A549 (cell line): ENCODE measurements around the gene PGS1. TPM values are rescaled to one million over a fixed set of nuclear protein-coding genes. Genes with fewer than 3 reads are reported as not detected.
A peak's percentile ranks its signal among the peaks of the same experiment; 100 is the strongest.

ENCODE experiments used
- ATAC-seq, 2 experiments: fragments of 200-7000 bp in 1 of 2; fragments of >200 bp in 1 of 2; cut with Nextera tagmentation in 1 of 2; cut with Tn5 transposase in 1 of 2; 3 replicates each; pipeline versions ENCODE4 v1.8.0 to v1.9.1; 2018 to 2020; ENCODE audit warnings: mild to moderate bottlenecking in 1 of 2, moderate library complexity in 1 of 2
- CTCF ChIA-PET: fragments of 300-600 bp; sonication (Branson Sonifier 250); formaldehyde crosslinking; extraction: SDS; loops from one replicate; lab custom pipeline; 2021; ENCODE audit warnings: antibody characterized with exemption, inconsistent platforms; lab: Yijun Ruan, JAX
- POLR2A ChIA-PET: fragments of 350-600 bp; formaldehyde crosslinking; extraction: SDS; loops from one replicate; lab custom pipeline; 2021; ENCODE audit warnings: antibody characterized with exemption, inconsistent platforms; lab: Yijun Ruan, JAX
- DNase-seq, 2 experiments: peaks; one replicate each; pipeline versions ENCODE4 v3.0.0 to v3.0.0-alpha.2; 2011 to 2016; ENCODE audit warnings: low read depth in 1 of 2, low spot score in 1 of 2
- FAIRE-seq: peaks from 2 replicates; lab custom pipeline; 2011; peaks lifted over from hg19 to GRCh38; lab: Jason Lieb, UNC
- H3K27ac ChIP-seq, 2 experiments: fragments of >200 bp; sonication (Bioruptor Twin); formaldehyde crosslinking; 3 replicates each; pipeline ENCODE4 v1.5.1; 2016 to 2017
- H3K4me1 ChIP-seq: fragments of >200 bp; sonication (Bioruptor Twin); formaldehyde crosslinking; 3 replicates; pipeline ENCODE4 v1.6.1; 2016
- H3K4me2 ChIP-seq: fragments of >200 bp; sonication (Bioruptor Twin); formaldehyde crosslinking; 3 replicates; pipeline ENCODE4 v1.6.1; 2016
- H3K4me3 ChIP-seq: fragments of >200 bp; sonication (Bioruptor Twin); formaldehyde crosslinking; 3 replicates; pipeline ENCODE4 v1.5.1; 2016
- H3K9me3 ChIP-seq: fragments of >200 bp; sonication (Bioruptor Twin); formaldehyde crosslinking; 3 replicates; pipeline ENCODE4 v1.6.1; 2016
- CBX8 ChIP-seq: fragments of 200-600 bp; sonication (generic); IDR thresholded peaks from 2 replicates; pipeline ENCODE4 v1.6.1; 2016
- CEBPB ChIP-seq, 2 experiments: fragments of >200 bp in 1 of 2; sonication (Bioruptor Twin) in 1 of 2; formaldehyde crosslinking in 1 of 2; IDR thresholded peaks; 2 replicates each; pipeline ENCODE4 v1.6.1; 2012 to 2016
- CHD2 ChIP-seq: fragments of 150-350 bp; IDR thresholded peaks from 2 replicates; pipeline ENCODE4 v1.6.1; 2014; ENCODE audit warnings: low read length; ENCODE audit not compliant: partially characterized antibody
- EHMT2 ChIP-seq: fragments of 200-600 bp; sonication (generic); IDR thresholded peaks from 2 replicates; pipeline ENCODE4 v1.6.1; 2016; ENCODE audit warnings: antibody characterized with exemption, low read depth, mild to moderate bottlenecking, moderate library complexity
- EP300 ChIP-seq, 2 experiments: fragments of >200 bp; sonication (Bioruptor Twin); formaldehyde crosslinking; IDR thresholded peaks; 2 replicates in 1 of 2; 3 replicates in 1 of 2; pipeline ENCODE4 v1.6.1; 2016 to 2017
- FOSL2 ChIP-seq, 2 experiments: fragments of 450-650 bp in 1 of 2; fragments of >200 bp in 1 of 2; sonication (Bioruptor Twin) in 1 of 2; formaldehyde crosslinking; IDR thresholded peaks; 2 replicates each; pipeline versions ENCODE4 v1.5.0 to v1.6.1; 2016 to 2020; ENCODE audit warnings: mild to moderate bottlenecking in 1 of 2, moderate library complexity in 1 of 2
- HDAC2 ChIP-seq: fragments of 200-600 bp; sonication (generic); IDR thresholded peaks from 2 replicates; pipeline ENCODE4 v1.6.1; 2016
- HOXA7 ChIP-seq: fragments of 250-450 bp; sonication (Bioruptor Pico); IDR thresholded peaks from 2 replicates; pipeline ENCODE4 v1.5.0; 2020; ENCODE audit warnings: mild to moderate bottlenecking, moderate library complexity
- HOXB13 ChIP-seq: fragments of 250-450 bp; sonication (Bioruptor Pico); IDR thresholded peaks from 2 replicates; pipeline ENCODE4 v1.5.0; 2020; ENCODE audit warnings: low read depth, mild to moderate bottlenecking, moderate library complexity
- MAFK ChIP-seq: fragments of 450-650 bp; IDR thresholded peaks from 2 replicates; pipeline ENCODE4 v1.6.1; 2014; ENCODE audit not compliant: partially characterized antibody
- PBX3 ChIP-seq: IDR thresholded peaks from 2 replicates; pipeline ENCODE4 v1.6.1; 2012
- RAD21 ChIP-seq, 2 experiments: fragments of >200 bp in 1 of 2; sonication (Bioruptor Twin) in 1 of 2; formaldehyde crosslinking in 1 of 2; IDR thresholded peaks in 1 of 2; conservative IDR thresholded peaks in 1 of 2; 2 replicates in 1 of 2; 3 replicates in 1 of 2; pipeline ENCODE4 v1.6.1; 2012 to 2018; ENCODE audit warnings: inconsistent platforms in 1 of 2
- SREBF2 ChIP-seq: fragments of 450-650 bp; IDR thresholded peaks from 2 replicates; pipeline ENCODE4 v1.6.1; 2014; ENCODE audit warnings: mild to moderate bottlenecking, moderate library complexity
- ZNF302 ChIP-seq: fragments of 250-450 bp; sonication (Bioruptor Pico); IDR thresholded peaks from 2 replicates; pipeline ENCODE4 v1.9.0; 2021; ENCODE audit warnings: inconsistent platforms, mild to moderate bottlenecking, moderate library complexity
- WGBS: methylation state at CpG from one replicate; pipeline ENCODE4 v1.1.6; 2017; ENCODE audit errors: missing lambda C conversion rate; 5-methylcytosine and 5-hydroxymethylcytosine counted together
- polyA plus RNA-seq, 4 experiments: library from polyadenylated mRNA; depleted of rRNA in 3 of 4; stranded (reverse); fragments of >200 nt; fragmentation: RNase III in 1 of 4; extraction: RNeasy Plus Mini Kit Qiagen cat#74134 plus additional on column Dnase treatment in 1 of 4; gene quantifications; 2 replicates in 3 of 4; 3 replicates in 1 of 4; pipeline ENCODE4 v1.2.3, GENCODE V29; 2011 to 2017
- TF ChIP-seq, protein P1 (sequence below): fragments of 250-450 bp; sonication (Bioruptor Pico); IDR thresholded peaks from 2 replicates; pipeline ENCODE4 v1.5.0; 2021; ENCODE audit warnings: mild to moderate bottlenecking, moderate library complexity, borderline replicate concordance
- TF ChIP-seq, protein P2 (sequence below): fragments of 450-650 bp; IDR thresholded peaks from 2 replicates; pipeline ENCODE4 v1.6.1; 2014; ENCODE audit warnings: antibody characterized with exemption
- TF ChIP-seq, protein P3 (sequence below): fragments of 200-600 bp; sonication (generic); IDR thresholded peaks from 2 replicates; pipeline ENCODE4 v1.6.1; 2016; ENCODE audit warnings: antibody characterized with exemption, mild to moderate bottlenecking, moderate library complexity
- TF ChIP-seq, protein P4 (sequence below): fragments of 250-450 bp; sonication (Bioruptor Pico); IDR thresholded peaks from 2 replicates; pipeline ENCODE4 v1.5.0; 2020; ENCODE audit warnings: low read depth, mild to moderate bottlenecking, moderate library complexity

The PGS1 gene
- polyA plus RNA-seq, 2 of the 4 experiments (the other 2 are of a cell fraction): 23.7 to 29.5 TPM

GRCh38 chr17:78438271-78438691 is 59.8 kb downstream of the PGS1 start:
- TF ChIP-seq, protein P1, sequence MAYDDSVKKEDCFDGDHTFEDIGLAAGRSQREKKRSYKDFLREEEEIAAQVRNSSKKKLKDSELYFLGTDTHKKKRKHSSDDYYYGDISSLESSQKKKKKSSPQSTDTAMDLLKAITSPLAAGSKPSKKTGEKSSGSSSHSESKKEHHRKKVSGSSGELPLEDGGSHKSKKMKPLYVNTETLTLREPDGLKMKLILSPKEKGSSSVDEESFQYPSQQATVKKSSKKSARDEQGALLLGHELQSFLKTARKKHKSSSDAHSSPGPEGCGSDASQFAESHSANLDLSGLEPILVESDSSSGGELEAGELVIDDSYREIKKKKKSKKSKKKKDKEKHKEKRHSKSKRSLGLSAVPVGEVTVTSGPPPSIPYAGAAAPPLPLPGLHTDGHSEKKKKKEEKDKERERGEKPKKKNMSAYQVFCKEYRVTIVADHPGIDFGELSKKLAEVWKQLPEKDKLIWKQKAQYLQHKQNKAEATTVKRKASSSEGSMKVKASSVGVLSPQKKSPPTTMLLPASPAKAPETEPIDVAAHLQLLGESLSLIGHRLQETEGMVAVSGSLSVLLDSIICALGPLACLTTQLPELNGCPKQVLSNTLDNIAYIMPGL (CRISPR knock-in tag): no peak
- TF ChIP-seq HDAC2 (no peak), EP300 (IDR thresholded peaks at IDR 0.05) (no peak), SREBF2 (no peak), HOXA7 (no peak), PBX3 (no peak), EHMT2 (no peak), CEBPB (IDR thresholded peaks at IDR 0.05) (no peak), ZNF302 (CRISPR knock-in tag) (no peak), FOSL2 (IDR thresholded peaks at IDR 0.05) (no peak), FOSL2 (CRISPR knock-in tag; IDR thresholded peaks at IDR 0.05) (no peak), MAFK (no peak), HOXB13 (CRISPR knock-in tag) (no peak), CBX8 (no peak), CHD2 (no peak), RAD21 (conservative IDR thresholded peaks at IDR 0.05 in 1 of 2, IDR thresholded peaks at IDR 0.05 in 1 of 2) (no peak)
- TF ChIP-seq, protein P2, sequence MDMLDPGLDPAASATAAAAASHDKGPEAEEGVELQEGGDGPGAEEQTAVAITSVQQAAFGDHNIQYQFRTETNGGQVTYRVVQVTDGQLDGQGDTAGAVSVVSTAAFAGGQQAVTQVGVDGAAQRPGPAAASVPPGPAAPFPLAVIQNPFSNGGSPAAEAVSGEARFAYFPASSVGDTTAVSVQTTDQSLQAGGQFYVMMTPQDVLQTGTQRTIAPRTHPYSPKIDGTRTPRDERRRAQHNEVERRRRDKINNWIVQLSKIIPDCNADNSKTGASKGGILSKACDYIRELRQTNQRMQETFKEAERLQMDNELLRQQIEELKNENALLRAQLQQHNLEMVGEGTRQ: no peak
- TF ChIP-seq, protein P3, sequence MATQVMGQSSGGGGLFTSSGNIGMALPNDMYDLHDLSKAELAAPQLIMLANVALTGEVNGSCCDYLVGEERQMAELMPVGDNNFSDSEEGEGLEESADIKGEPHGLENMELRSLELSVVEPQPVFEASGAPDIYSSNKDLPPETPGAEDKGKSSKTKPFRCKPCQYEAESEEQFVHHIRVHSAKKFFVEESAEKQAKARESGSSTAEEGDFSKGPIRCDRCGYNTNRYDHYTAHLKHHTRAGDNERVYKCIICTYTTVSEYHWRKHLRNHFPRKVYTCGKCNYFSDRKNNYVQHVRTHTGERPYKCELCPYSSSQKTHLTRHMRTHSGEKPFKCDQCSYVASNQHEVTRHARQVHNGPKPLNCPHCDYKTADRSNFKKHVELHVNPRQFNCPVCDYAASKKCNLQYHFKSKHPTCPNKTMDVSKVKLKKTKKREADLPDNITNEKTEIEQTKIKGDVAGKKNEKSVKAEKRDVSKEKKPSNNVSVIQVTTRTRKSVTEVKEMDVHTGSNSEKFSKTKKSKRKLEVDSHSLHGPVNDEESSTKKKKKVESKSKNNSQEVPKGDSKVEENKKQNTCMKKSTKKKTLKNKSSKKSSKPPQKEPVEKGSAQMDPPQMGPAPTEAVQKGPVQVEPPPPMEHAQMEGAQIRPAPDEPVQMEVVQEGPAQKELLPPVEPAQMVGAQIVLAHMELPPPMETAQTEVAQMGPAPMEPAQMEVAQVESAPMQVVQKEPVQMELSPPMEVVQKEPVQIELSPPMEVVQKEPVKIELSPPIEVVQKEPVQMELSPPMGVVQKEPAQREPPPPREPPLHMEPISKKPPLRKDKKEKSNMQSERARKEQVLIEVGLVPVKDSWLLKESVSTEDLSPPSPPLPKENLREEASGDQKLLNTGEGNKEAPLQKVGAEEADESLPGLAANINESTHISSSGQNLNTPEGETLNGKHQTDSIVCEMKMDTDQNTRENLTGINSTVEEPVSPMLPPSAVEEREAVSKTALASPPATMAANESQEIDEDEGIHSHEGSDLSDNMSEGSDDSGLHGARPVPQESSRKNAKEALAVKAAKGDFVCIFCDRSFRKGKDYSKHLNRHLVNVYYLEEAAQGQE: no peak
- TF ChIP-seq, protein P4, sequence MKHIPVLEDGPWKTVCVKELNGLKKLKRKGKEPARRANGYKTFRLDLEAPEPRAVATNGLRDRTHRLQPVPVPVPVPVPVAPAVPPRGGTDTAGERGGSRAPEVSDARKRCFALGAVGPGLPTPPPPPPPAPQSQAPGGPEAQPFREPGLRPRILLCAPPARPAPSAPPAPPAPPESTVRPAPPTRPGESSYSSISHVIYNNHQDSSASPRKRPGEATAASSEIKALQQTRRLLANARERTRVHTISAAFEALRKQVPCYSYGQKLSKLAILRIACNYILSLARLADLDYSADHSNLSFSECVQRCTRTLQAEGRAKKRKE (CRISPR knock-in tag): no peak
- ATAC-seq (peak in 1 of 2 experiments; percentile 4; a peak in 2 of 6 replicates), FAIRE-seq (no peak), DNase-seq (no peak)
- H3K27ac ChIP-seq: no peak overlapping the region
- WGBS: 80% methylated on average over 10 of the region's 10 CpGs
- ChIA-PET CTCF (interaction anchor here (5.1 kb wide), 1 partner anchor 15 kb away, joined by 67 read pairs; no protein-coding TSS in a partner anchor), POLR2A (no interaction called here)
- 0 out of 3 replicates have a peak, but pooled peaks cover 3% of the 10 kb centered on the region for H3K4me1 ChIP-seq
- H3K9me3 ChIP-seq: no peaks in the 10 kb centered on the region
- H3K4me2 ChIP-seq: no peak overlapping the region
- H3K4me3 ChIP-seq: no peak overlapping the region
